Aorta (tissue), 5 donors: ENCODE results near the gene PFN3. TPM values are rescaled to one million over a fixed set of nuclear protein-coding genes. Genes with fewer than 3 reads are reported as not detected.

Experiments
- ATAC-seq: fragments of 200-7000 bp; cut with Tn5 transposase; one replicate; pipeline ENCODE4 v1.9.1; 2022; ENCODE audit warnings: moderate library complexity; ENCODE audit not compliant: low FRiP score
- DNase-seq, 2 donors: peaks; one replicate each; pipeline ENCODE4 v3.0.0-alpha.2; 2020
- H3K27ac ChIP-seq, 2 donors: one replicate each; pipeline ENCODE4 v1.5.1; 2013; ENCODE audit warnings: low read length in 2 of 2, mild to moderate bottlenecking in 2 of 2, moderate library complexity in 2 of 2, control low read depth in 1 of 2, inconsistent platforms in 1 of 2, low read depth in 1 of 2
- H3K27me3 ChIP-seq, 2 donors: one replicate each; pipeline ENCODE4 v1.6.1; 2013; ENCODE audit warnings: control low read depth in 1 of 2, low read length in 1 of 2, mild to moderate bottlenecking in 1 of 2, moderate library complexity in 1 of 2; ENCODE audit not compliant: insufficient read depth in 2 of 2, control insufficient read depth in 1 of 2
- H3K36me3 ChIP-seq, 2 donors: one replicate each; pipeline ENCODE4 v1.6.1; 2013; ENCODE audit warnings: control low read depth in 1 of 2, low read length in 1 of 2, mild to moderate bottlenecking in 1 of 2; ENCODE audit not compliant: insufficient read depth in 2 of 2, control insufficient read depth in 1 of 2
- H3K4me1 ChIP-seq, 2 donors: one replicate each; pipeline ENCODE4 v1.6.1; 2013; ENCODE audit warnings: low read length in 2 of 2, control low read depth in 1 of 2, mild to moderate bottlenecking in 1 of 2, moderate library complexity in 1 of 2; ENCODE audit not compliant: insufficient read depth in 2 of 2, control insufficient read depth in 1 of 2
- H3K4me3 ChIP-seq, 2 donors: one replicate each; pipeline ENCODE4 v1.5.1; 2013; ENCODE audit warnings: low read length in 2 of 2, control low read depth in 1 of 2, mild to moderate bottlenecking in 1 of 2
- H3K9me3 ChIP-seq: one replicate; pipeline ENCODE4 v1.6.1; 2013; ENCODE audit warnings: mild to moderate bottlenecking, low read length; ENCODE audit not compliant: control insufficient read depth
- WGBS, 2 donors: extraction: QIAGEN DNeasy Blood & Tissue Kit; methylation state at CpG; one replicate each; pipeline ENCODE4 v1.1.7; 2013; 5-methylcytosine and 5-hydroxymethylcytosine counted together
- intact Hi-C, 2 donors: fragments of 100-400 bp; cut with DNase I; formaldehyde crosslinking; loops; one replicate each; pipeline versions ENCODE4 v1.14.2 to v1.15.0; 2022
- polyA plus RNA-seq, 2 donors: library from polyadenylated mRNA; stranded (reverse); fragments of 200-250 nt; gene quantifications; one replicate each; pipeline ENCODE4 v1.2.3, GENCODE V29; 2013
- total RNA-seq, 2 donors: library from RNA; stranded (reverse); fragmentation: NEBNext Ultra II Directional; extraction: Animal tissue kit (Norgen Biotek cat#: 25700); gene quantifications; one replicate each; pipeline ENCODE4 v1.2.1, GENCODE V29; 2021
- donor health status: healthy with polysubstance abuse.
- donor health status: Bipolar disorder and iron deficiency.
- donor health status: DM: no; HTN: no; CAD: no.
- donor health status: DM: no; HTN: no; CAD: no.
- donor health status: DM: yes; HTN: yes; CAD: no.

The PFN3 gene
- total and polyA plus RNA-seq, 4 donors: not detected

- peak; percentile 19 for ATAC-seq
- 12 to 17% methylated on average over 41 to 46 of the region's 46 CpGs for WGBS, 2 donors
- Histone ChIP-seq H3K4me1 (no peaks in the 10 kb centered on the region), H3K27ac (no peak overlapping the region), H3K27me3 (no peaks in the 10 kb centered on the region), H3K9me3 (no peaks in the 10 kb centered on the region), H3K36me3 (no peaks in the 10 kb centered on the region), H3K4me3 (peak overlapping the region in 1 of 2 donors; percentile 22)
- intact Hi-C loops: loop anchor here in 1 of 2 donors (5.0 kb wide), 1 partner anchor 55 kb away; the partner anchor contains the start of gene MXD3
- no peak for DNase-seq
Measured at GRCh38 chr5:177367323-177367848, 33.1 kb downstream of the PFN3 start.

- H3K9me3 ChIP-seq: no peaks in the 10 kb centered on the region
- intact Hi-C loops: loop anchor here in 1 of 2 donors (5.0 kb wide), 1 partner anchor 54 kb away; the partner anchor contains the start of gene MXD3
- DNase-seq: peak; percentile 93 to 96
- 3 to 6% methylated on average over 33 to 36 of the region's 36 CpGs for WGBS, 2 donors
- H3K4me3 ChIP-seq: peak overlapping the region in 1 of 2 donors; percentile 22
- H3K27me3 ChIP-seq: no peaks in the 10 kb centered on the region
- no peaks in the 10 kb centered on the region for H3K4me1 ChIP-seq
- peak; percentile 93 for ATAC-seq
- H3K36me3 ChIP-seq: no peaks in the 10 kb centered on the region
- H3K27ac ChIP-seq: peak overlapping the region in 1 of 2 donors; percentile 24
Measured at GRCh38 chr5:177366528-177367322, 33.7 kb downstream of the PFN3 start.

GRCh38 chr5:177365845-177366527 is 34.5 kb downstream of the PFN3 start:
- H3K27me3 ChIP-seq: no peaks in the 10 kb centered on the region
- WGBS, 2 donors: 83 to 88% methylated on average over 10 to 14 of the region's 14 CpGs
- H3K36me3 ChIP-seq: no peaks in the 10 kb centered on the region
- H3K4me1 ChIP-seq: no peaks in the 10 kb centered on the region
- ATAC-seq: no peak
- no peak overlapping the region for H3K4me3 ChIP-seq
- intact Hi-C loops: loop anchor here in 1 of 2 donors (5.0 kb wide), 1 partner anchor 54 kb away; the partner anchor contains the start of gene MXD3
- H3K9me3 ChIP-seq: no peaks in the 10 kb centered on the region
- peak in 1 of 2 donors; percentile 48 for DNase-seq
- H3K27ac ChIP-seq: peak overlapping the region in 1 of 2 donors; percentile 15

- ATAC-seq (no peak), DNase-seq (no peak)
- no peaks in the 10 kb centered on the region for H3K27me3 ChIP-seq
- WGBS, 2 donors: 82% methylated on average over 11 of the region's 11 CpGs
- no peaks in the 10 kb centered on the region for H3K4me1 ChIP-seq
- H3K36me3 ChIP-seq: no peaks in the 10 kb centered on the region
- no peak overlapping the region for H3K4me3 ChIP-seq
- intact Hi-C loops: no loop called here
- no peak overlapping the region for H3K27ac ChIP-seq
- H3K9me3 ChIP-seq: no peaks in the 10 kb centered on the region
Measured at GRCh38 chr5:177364159-177364962, 36.1 kb downstream of the PFN3 start.

GRCh38 chr5:177363565-177363964 is 36.9 kb downstream of the PFN3 start:
- no peak for ATAC-seq
- Histone ChIP-seq H3K27me3 (no peaks in the 10 kb centered on the region), H3K9me3 (no peaks in the 10 kb centered on the region), H3K4me1 (no peaks in the 10 kb centered on the region), H3K36me3 (no peaks in the 10 kb centered on the region), H3K4me3 (no peak overlapping the region), H3K27ac (no peak overlapping the region)
- DNase-seq: no peak
- 35 to 37% methylated on average over 10 of the region's 10 CpGs for WGBS, 2 donors
- intact Hi-C loops: no loop called here

GRCh38 chr5:177362610-177363507 is 37.6 kb downstream of the PFN3 start:
- DNase-seq (peak; percentile 68 to 88), ATAC-seq (peak; percentile 53)
- Histone ChIP-seq H3K27ac (no peak overlapping the region), H3K36me3 (no peaks in the 10 kb centered on the region), H3K4me3 (no peak overlapping the region), H3K4me1 (no peaks in the 10 kb centered on the region), H3K9me3 (no peaks in the 10 kb centered on the region), H3K27me3 (no peaks in the 10 kb centered on the region)
- intact Hi-C loops: no loop called here
- 10% methylated on average over 55 to 59 of the region's 59 CpGs for WGBS, 2 donors

- Histone ChIP-seq H3K27ac (no peak overlapping the region), H3K4me1 (no peaks in the 10 kb centered on the region), H3K9me3 (no peaks in the 10 kb centered on the region), H3K36me3 (no peaks in the 10 kb centered on the region), H3K4me3 (no peak overlapping the region), H3K27me3 (no peaks in the 10 kb centered on the region)
- intact Hi-C loops: no loop called here
- ATAC-seq (no peak), DNase-seq (peak in 1 of 2 donors; percentile 52)
- 53 to 59% methylated on average over 8 of the region's 8 CpGs for WGBS, 2 donors
Measured at GRCh38 chr5:177362292-177362609, 38.2 kb downstream of the PFN3 start.
